IPS-20b (cell line): ENCODE data around the gene CNNM3.
A peak's percentile ranks its signal among the peaks of the same experiment; 100 is the strongest.

Source experiments
- H3K27ac ChIP-seq: one replicate; pipeline ENCODE4 v1.5.1; 2013; ENCODE audit warnings: low read length
- H3K27me3 ChIP-seq: 2 replicates; pipeline ENCODE4 v1.6.1; 2013; ENCODE audit warnings: mild to moderate bottlenecking, low read length, inconsistent platforms; ENCODE audit not compliant: insufficient read depth
- H3K36me3 ChIP-seq: 2 replicates; pipeline ENCODE4 v1.6.1; 2013; ENCODE audit warnings: low read depth, mild to moderate bottlenecking, inconsistent platforms, low read length, moderate library complexity; ENCODE audit not compliant: insufficient read depth
- H3K4me1 ChIP-seq: 2 replicates; pipeline ENCODE4 v1.6.1; 2013; ENCODE audit warnings: mild to moderate bottlenecking, control low read depth, inconsistent platforms, low read length, moderate library complexity; ENCODE audit not compliant: insufficient read depth
- H3K4me3 ChIP-seq: 2 replicates; pipeline ENCODE4 v1.5.1; 2013; ENCODE audit warnings: mild to moderate bottlenecking, low read length, inconsistent platforms
- H3K9ac ChIP-seq: 2 replicates; pipeline ENCODE4 v1.6.1; 2013; ENCODE audit warnings: low read depth, mild to moderate bottlenecking, inconsistent platforms, low read length, moderate library complexity
- H3K9me3 ChIP-seq: 2 replicates; pipeline ENCODE4 v1.6.1; 2013; ENCODE audit warnings: mild to moderate bottlenecking, low read depth, low read length, inconsistent platforms; ENCODE audit not compliant: insufficient read depth

CNNM3 gene

DNA sequence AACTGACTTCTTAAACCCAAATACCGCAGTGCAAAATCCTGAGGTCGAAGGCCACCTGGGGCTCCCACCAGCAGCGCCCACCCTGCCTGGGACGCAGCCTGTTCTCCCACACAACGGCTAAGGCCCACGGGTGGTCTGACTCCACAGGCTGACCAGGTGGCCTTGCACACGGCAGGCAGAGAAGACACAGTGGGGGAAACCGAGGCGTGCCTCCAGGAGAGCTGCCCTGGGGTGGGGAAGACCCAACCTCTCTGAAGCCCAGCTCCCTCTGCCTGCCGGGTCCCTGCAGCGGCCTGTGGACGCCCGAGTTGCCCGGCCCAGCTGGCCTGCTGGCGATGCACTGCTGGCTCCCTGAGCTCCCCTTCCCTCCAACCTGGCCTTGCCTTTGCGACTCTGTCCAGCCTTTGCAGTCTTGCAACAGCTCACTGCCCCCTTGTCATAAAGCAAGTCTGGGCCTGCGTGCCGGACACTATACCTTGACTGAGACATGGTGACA lies 63.5 kb downstream of the CNNM3 start:
- Histone ChIP-seq H3K36me3 (no peaks in the 10 kb centered on the region), H3K27me3 (peaks cover 5% of the 10 kb centered on the region; the same call in 1 of the 2 replicates), H3K9me3 (no peaks in the 10 kb centered on the region), H3K9ac (no peak overlapping the region), H3K27ac (no peak overlapping the region), H3K4me3 (no peak overlapping the region), H3K4me1 (peaks cover 36% of the 10 kb centered on the region)

GRCh38 chr2:96880891-96881273 lies 64.8 kb downstream of the CNNM3 start:
- H3K9ac ChIP-seq = peak overlapping the region; percentile 38; the same call in 1 of the 2 replicates
- H3K9me3 ChIP-seq = no peaks in the 10 kb centered on the region
- H3K4me3 ChIP-seq = peak overlapping the region; percentile 43; the same call in 1 of the 2 replicates
- H3K4me1 ChIP-seq = peaks cover 25% of the 10 kb centered on the region
- H3K36me3 ChIP-seq = no peaks in the 10 kb centered on the region
- no peak overlapping the region for H3K27ac ChIP-seq
- H3K27me3 ChIP-seq = peaks cover 5% of the 10 kb centered on the region; the same call in 1 of the 2 replicates

DNA sequence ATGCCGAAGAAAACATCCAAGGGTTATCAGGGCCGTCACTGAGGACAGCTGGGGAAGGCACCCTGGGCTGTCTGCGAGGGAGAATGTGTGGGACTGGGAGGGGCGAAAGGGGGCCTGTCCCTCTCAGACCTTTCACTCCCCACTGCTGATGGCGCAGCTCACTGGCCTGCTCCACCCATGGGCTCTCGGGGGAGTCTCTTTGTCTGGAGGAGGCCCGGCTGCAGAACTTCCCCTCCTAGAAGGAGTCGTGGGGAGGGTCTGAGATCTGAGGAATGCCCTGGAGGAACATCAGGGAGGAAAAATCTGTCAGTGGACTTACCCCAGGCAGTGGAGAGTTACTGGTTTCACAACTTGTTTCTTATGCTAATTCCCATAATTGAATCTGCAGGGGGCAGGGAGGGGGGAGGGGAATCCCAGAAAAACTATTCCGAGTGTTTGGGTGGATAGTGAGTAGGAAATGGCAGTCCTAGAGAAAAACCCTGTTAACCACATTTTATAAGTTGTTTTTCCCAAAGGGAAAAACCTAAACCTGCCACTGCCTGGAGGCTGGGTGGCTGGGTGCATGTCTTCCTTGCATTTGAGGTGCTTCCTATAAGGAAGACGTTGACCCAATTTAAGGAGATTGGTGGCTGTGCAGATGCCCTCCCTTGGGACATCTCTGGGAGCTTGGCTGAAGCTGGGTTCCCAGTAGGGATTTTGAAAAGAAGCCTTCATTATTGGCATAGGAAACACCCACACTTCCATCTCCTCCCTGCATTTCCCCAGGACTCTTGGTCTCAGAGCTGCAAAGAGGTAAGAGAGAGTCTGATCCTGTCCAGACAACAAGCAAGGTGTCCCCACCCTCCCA lies 65.5 kb downstream of the CNNM3 start:
- no peaks in the 10 kb centered on the region for H3K36me3 ChIP-seq
- peaks cover 5% of the 10 kb centered on the region; the same call in 1 of the 2 replicates for H3K27me3 ChIP-seq
- no peaks in the 10 kb centered on the region for H3K9me3 ChIP-seq
- H3K4me3 ChIP-seq = peak overlapping the region; percentile 43
- peak overlapping the region; percentile 38; the same call in 1 of the 2 replicates for H3K9ac ChIP-seq
- peak overlapping the region; percentile 41 for H3K27ac ChIP-seq
- peaks cover 19% of the 10 kb centered on the region for H3K4me1 ChIP-seq

GRCh38 chr2:96882230-96882629 lies 66.2 kb downstream of the CNNM3 start:
- Histone ChIP-seq H3K9ac (peak overlapping the region; percentile 38; the same call in 1 of the 2 replicates), H3K9me3 (no peaks in the 10 kb centered on the region), H3K36me3 (no peaks in the 10 kb centered on the region), H3K4me3 (peak overlapping the region; percentile 43; the same call in 1 of the 2 replicates), H3K4me1 (peaks cover 19% of the 10 kb centered on the region), H3K27ac (no peak overlapping the region), H3K27me3 (peaks cover 5% of the 10 kb centered on the region; the same call in 1 of the 2 replicates)

DNA sequence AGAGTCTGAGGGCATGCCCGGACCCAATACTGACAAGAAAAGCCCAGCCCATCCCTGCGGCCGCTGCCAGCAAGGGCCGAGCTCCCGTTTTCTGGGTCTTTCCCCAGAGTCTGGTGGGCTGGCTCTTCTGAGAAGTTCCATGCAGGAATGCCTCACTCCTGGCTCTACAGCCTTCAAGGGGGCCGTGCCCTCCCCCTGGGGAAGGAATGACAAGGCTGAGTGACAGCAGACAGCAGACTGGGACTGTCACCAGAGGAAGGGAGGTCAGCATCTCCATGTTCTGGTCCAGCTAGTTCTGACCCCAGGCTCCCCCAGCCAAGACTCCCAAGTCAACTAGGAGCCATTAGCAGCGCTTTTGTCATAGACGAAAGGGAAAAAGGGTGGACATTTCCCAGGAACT lies 66.8 kb downstream of the CNNM3 start:
- Histone ChIP-seq H3K4me1 (peaks cover 23% of the 10 kb centered on the region), H3K9me3 (no peaks in the 10 kb centered on the region), H3K9ac (no peak overlapping the region), H3K27me3 (peaks cover 5% of the 10 kb centered on the region; the same call in 1 of the 2 replicates), H3K27ac (no peak overlapping the region), H3K36me3 (no peaks in the 10 kb centered on the region), H3K4me3 (no peak overlapping the region)

DNA sequence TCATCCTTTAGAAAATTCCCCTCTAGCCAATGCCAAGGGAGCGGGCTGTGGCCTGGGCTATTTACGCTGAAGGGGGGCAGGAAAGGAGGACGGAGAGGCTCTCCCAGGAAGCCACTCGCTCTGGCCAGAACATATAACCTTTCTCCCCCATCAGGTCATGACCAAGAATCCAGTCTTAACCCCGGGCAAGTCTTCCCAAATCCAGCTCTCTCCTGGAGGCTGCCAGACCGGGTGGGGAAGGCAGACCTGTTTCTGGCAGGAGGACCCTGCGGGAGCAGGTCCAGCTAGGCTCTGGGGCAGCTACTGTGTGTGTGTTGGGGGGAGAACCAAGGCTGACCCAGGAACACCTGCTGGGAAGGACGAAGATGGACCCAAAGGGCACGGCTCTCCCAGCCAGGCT lies 67.2 kb downstream of the CNNM3 start:
- Histone ChIP-seq H3K4me1 (peaks cover 23% of the 10 kb centered on the region), H3K27ac (no peak overlapping the region), H3K36me3 (no peaks in the 10 kb centered on the region), H3K27me3 (peaks cover 5% of the 10 kb centered on the region; the same call in 1 of the 2 replicates), H3K9me3 (no peaks in the 10 kb centered on the region), H3K4me3 (no peak overlapping the region), H3K9ac (no peak overlapping the region)
